HG03469 (cell line): ENCODE measurements around the gene AFF2.

ENCODE experiments used
- ATAC-seq: cut with Tn5 transposase; IDR thresholded peaks from one replicate; pipeline ENCODE4 v1.9.1; 2021; ENCODE audit warnings: mild to moderate bottlenecking, moderate library complexity, moderate number of reproducible peaks; ENCODE audit not compliant: unreplicated experiment

AFF2 gene

DNA sequence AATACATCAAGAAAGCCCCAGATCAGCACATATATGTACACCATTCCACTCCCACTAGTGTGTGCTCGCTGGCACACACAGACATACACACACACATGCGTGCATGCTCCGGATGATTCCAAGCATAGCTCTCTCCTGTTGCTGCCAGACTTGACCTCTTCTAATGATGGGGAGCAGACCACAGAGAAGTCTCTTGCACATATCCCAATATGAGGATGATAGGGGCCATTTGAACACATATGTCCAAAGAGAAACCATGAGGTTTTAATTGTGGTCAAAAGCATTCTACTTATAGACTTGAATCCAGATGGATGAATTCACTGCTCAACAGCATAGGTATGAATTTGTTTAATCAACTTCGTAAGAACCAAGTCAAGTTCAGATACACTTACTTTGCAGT lies 214.9 kb downstream of the AFF2 start:
- ATAC-seq, result no peak

- no peak for ATAC-seq
Observed at GRCh38 chrX:148722966-148723365, 222.5 kb downstream of the AFF2 start.

DNA sequence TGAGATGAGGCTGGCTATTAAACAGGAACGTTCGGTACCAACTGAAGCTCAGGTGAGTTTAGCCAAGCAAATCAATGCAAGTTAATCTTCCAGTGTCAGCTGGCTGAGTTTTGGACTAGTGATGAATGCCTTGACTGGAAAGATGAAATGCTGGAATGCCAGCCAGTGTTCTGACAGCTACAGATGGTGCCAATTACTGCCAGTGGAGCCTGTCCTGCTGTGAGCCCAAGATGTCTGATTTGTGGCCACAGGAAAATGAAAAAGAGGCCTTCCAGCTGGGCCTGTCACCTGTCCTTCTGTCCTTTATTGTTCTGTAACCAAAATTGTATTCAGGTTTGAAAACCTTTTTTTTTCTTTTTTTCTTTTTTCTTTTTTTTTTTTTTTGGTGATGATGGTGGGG lies 223.1 kb downstream of the AFF2 start:
- no peak for ATAC-seq

DNA sequence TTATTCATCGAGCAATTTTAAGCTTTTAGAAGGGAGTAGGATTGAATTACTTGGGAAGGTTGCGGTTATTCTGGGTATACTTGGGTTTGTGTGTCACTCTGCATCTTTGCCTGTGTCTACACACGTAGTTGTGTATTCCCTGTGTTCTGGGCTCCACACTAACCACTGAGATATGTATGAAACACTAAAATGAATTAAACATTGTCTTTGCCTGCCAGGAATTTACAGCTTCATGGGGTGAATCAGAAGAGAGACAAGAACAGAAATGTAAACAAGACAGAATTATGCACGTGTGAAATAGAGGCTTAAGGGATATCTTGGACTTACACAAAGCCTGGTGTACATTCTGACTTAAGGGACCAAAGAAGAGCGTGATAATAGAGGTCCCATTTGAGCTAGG lies 228.5 kb downstream of the AFF2 start:
- no peak for ATAC-seq

DNA sequence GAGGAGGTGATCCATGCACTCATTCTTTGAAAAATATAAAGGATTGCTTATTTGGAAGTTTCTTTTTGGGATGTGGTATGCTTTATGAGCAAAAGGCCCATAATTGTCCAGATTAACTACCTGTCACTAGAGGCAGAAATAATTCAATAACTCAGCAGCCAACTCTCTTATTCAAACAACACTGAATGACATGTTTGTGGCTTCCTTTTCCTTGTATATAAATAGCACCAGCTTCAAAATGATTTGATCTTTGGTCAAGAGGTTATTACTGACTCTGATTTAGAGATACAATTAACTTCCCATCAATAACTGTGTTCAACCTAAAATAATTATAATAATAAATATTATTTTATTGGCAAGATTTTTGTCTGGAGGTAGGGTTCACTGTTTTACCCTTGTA lies 232.3 kb downstream of the AFF2 start:
- ATAC-seq, result no peak

DNA sequence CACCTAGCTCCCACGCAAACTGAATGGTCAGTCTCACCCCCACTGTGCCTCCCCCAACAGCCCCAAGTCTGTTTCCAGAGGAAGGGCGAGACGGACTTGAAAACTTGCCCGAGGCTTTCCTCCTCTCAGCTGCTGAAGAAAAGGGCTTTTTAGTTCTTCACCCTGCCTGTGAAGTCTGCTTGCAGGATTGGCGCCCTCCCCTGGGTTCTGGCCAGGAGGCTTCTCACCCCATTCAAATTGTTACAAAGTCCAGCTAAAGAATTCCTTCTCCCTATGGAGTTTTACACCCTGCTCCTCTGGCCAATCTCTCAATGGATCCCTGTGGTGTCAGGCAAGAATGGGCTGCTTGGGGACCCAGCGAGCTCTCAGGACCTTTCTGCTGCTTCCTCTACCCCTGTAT lies 241.0 kb downstream of the AFF2 start:
- no peak for ATAC-seq

GRCh38 chrX:148755111-148755510 lies 254.7 kb downstream of the AFF2 start:
- no peak for ATAC-seq

DNA sequence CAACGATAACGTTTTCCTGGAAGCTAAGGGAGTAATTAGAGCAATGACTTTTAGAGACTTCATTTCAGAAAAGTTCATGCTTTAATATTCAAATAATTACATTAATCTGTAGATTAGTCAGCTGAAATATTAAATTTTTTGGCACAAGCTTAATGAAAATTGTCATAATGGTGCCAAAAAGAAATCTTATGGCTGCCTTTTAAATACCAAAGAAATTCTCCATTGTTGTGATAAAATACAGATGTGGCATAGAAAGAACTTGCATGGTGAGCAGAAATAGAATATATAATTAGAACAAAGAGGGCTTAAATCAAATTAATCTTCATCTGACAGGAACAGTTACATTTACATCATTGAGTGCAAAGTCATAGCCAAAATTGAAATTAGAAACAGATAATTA lies 263.5 kb downstream of the AFF2 start:
- no peak for ATAC-seq

- no peak for ATAC-seq
Observed at GRCh38 chrX:148768296-148768695, 267.9 kb downstream of the AFF2 start.

- no peak for ATAC-seq
Observed at GRCh38 chrX:148771440-148771839, 271.0 kb downstream of the AFF2 start.

- no peak for ATAC-seq
Observed at GRCh38 chrX:148774276-148774675, 273.9 kb downstream of the AFF2 start.

GRCh38 chrX:148784137-148784536 lies 283.7 kb downstream of the AFF2 start:
- no peak for ATAC-seq

DNA sequence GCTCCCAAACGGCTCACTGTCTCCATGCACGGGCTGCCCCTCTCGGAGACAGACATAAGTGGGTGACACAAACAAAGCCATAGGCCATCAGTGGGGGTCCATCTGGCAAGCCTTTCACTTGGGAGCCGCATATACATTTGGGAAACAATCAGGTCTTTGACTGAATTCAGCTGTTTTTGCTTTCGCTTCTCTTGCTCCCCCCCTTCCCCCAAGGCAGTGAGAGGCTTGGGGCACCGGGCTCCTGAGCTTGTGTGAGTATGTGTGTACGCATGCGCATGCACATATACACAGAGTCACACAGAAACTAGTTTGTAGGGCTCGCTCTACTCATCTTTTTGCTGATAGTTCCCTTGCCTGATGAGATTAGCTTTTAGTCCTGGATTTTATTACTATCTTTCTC lies 284.4 kb downstream of the AFF2 start:
- no peak for ATAC-seq

- ATAC-seq, result no peak
Observed at GRCh38 chrX:148785256-148785655, 284.8 kb downstream of the AFF2 start.

GRCh38 chrX:148788449-148788848 lies 288.0 kb downstream of the AFF2 start:
- ATAC-seq, result no peak

DNA sequence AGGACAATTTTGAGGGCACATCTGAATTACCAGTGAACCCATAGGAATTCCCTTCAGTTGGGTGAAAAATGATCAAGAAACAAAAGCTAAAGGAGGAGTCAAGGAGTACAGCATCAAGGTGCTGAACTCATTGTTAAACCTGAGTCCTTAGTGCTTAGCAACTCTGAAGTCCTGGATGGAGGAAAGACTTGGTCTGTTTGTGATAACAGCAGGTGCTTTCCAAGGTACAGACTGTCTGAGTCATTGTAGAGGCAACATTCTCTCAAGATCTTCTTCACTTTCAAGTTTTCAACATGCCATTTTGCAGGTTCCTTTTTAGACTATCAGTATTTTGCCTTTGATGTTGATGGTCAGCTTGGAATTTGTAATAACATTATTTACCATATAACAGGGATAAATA lies 293.9 kb downstream of the AFF2 start:
- ATAC-seq, result no peak

DNA sequence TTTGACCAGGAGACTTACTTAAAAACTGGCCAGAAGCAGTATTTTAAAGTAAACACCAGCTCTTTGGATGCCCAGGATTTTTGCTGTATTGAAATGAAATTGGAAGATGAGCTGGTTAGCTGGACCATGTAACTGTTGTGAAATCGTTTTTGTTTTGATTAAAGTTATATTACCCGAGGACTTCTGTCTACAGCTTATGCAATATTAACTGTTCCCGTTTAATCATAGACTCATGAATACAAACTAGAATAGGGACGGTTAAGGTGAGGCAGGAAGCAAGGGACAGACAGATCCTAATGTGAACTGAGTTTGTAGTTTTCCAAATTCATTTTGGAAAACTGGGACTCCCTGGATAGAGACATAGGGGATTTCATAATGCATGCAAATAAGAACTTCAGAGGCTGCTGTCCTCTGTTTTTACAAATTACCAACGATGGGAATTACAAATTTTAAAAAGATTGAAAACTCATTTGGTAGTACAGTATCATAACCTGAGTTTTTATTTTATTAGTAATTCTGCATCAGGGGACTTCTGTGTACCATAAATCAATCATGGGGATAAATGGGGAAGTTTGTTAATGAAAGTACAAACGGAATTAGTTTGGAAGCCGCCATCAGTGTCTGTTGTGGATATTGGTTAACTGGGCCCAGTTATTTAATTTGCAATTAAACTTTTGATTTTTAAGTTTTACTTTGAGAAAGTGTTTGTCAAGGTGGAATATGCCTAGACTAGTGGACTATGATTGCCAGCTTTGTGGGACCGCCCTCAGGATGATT lies 304.4 kb downstream of the AFF2 start:
- ATAC-seq, result no peak

GRCh38 chrX:148806145-148806870 lies 305.9 kb downstream of the AFF2 start:
- ATAC-seq, result no peak

DNA sequence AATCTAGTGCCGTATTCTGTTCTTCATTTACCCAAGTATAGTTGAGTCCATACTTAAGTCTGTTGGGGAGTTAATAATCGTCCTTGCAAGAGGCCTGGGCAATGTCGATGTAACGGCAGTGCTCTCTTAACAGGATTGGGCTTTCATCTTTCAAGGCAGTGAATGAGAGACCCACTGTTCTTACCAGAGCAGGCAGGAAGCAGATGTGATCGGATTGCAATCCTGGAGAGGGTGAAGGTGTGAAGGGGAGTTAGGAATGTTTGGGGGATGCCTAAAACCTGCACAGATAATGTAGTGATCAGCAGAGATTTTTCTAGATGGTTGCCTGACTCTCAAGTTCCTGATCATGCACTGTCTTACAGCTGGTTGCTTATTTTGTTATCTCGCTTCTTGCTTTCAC lies 308.4 kb downstream of the AFF2 start:
- no peak for ATAC-seq

DNA sequence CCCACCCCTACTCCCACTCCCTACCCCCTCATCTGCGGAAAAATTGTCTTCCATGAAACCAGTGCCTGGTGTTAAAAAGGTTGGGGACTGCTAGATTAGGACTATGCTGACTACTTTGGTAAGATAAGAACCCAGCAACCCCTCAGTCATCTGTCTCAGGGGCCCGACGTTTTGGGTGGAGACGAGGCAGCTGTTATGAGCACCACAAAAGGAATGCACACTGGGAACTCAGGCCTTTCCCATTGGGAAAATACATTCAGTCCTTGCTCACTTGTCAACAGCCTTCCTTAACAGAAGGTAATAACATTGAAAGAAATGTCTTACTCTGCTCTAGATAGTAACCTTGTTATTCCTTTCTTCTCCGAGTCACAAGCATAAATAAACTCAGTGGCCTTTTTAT lies 310.8 kb downstream of the AFF2 start:
- ATAC-seq, result no peak

DNA sequence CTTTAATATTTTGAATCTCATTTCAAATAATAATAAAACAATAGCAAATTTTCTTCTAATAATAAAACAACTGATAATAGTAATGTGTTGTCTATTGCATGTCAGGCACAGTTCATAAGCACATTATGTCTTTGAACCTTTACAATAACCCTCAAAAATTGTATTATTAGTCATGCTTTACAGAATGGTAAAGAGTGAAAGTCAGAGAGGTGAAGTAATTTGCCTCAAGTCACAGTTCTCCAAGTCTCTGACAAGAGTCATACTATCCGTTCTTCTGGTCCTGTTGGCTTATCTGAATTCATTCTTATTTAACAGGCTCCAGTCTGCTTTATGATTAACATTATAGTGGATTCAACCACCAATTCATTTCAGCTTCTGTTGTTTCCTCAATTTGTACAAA lies 313.0 kb downstream of the AFF2 start:
- ATAC-seq, result no peak

GRCh38 chrX:148813967-148814366 lies 313.6 kb downstream of the AFF2 start:
- ATAC-seq, result no peak
